ENCODE results near the gene INMT. TPM values are rescaled to one million over a fixed set of nuclear protein-coding genes. Genes with fewer than 3 reads are reported as not detected.

INMT gene
- total and polyA plus RNA-seq, 10 donors, result 3.2 to 40.3 (median 15.6) TPM

DNA sequence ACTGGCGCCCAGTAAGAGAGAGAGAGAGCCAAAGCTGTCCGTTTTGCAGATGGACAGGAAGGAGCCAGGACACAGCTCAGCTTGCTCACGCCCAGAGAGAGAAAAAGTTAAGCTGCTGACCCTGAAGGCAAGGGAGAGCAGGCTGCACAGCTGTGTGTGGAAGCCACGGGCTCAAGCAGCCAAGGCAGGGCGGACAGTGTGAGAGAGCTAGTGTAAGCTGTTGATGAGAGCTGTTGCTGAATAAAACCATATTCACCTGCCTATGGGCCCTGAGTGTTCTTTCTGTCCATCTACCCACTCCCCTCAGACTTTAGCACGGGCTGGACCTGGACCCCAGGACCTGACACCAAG is 5.4 kb downstream of the INMT start:
- Histone ChIP-seq H3K9me3 (no peaks in the 10 kb centered on the region), H3K27ac (peak overlapping the region in 2 of 8 donors; percentile 0 to 40), H3K4me3 (no peak overlapping the region), H3K4me1 (peaks cover 0 to 25% (median 0%) of the 10 kb centered on the region in 6 donors), H3K27me3 (replicated peaks in 1 of 7) (peaks cover 0 to 30% (median 0%) of the 10 kb centered on the region in 7 donors), H3K36me3 (no peaks in the 10 kb centered on the region)
- intact Hi-C loops (cut with DNase I; ENCODE audit: low total_unique reads), result no loop called here
- no peak for TF ChIP-seq POLR2AphosphoS5 (IDR thresholded peaks at IDR 0.05)
- TF ChIP-seq POLR2A (IDR thresholded peaks at IDR 0.05), result no peak
- TF ChIP-seq CTCF (IDR thresholded peaks at IDR 0.05 in 8 of 11, conservative IDR thresholded peaks at IDR 0.05 in 3 of 11), result no peak
- 65 to 81% (median 75%) methylated on average over 6 of the region's 6 CpGs for WGBS, 5 donors
- DNase-seq, result no peak

DNA sequence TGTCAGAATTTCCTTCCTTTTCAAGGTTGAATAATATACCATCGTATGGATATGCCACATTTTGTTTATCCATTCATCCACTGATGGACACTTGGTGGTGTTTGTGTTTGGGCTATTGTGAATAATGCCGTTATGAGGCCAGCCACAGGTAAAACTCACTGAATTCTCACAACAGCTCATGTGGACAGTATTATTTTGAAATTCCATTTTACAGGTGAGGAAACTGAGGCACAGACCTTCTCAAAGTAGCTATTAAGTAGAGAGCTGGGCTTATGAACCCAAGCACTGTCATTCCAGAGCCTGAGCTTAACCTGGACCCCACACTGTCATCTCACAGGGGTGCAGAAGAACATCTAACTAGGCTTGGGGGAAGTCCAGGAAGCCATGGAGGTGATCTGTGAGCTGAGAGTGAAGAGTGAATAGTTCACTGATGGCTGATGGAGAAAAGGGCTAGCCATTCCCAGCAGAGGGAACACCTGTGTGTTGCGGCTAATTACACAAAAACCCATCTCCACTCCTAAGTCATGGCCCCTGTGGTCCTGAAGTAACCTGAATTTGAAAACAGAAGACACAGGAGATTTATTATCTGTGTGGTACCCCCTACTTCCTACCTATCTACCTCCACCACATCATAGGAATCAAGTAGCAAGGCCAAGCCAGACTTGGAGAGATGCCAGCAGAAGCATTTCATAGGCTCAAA is 8.7 kb downstream of the INMT start:
- intact Hi-C loops (cut with DNase I; ENCODE audit: low total_unique reads), result no loop called here
- Histone ChIP-seq H3K27ac (peak overlapping the region in 1 of 8 donors; percentile 24), H3K9me3 (no peaks in the 10 kb centered on the region), H3K4me3 (no peak overlapping the region), H3K36me3 (no peaks in the 10 kb centered on the region), H3K4me1 (peaks cover 0 to 31% (median 0%) of the 10 kb centered on the region in 6 donors), H3K27me3 (replicated peaks in 1 of 7) (peaks cover 0 to 30% (median 0%) of the 10 kb centered on the region in 7 donors)
- WGBS, 5 donors, result 83 to 93% (median 92%) methylated on average over 3 of the region's 3 CpGs
- DNase-seq, result no peak
- TF ChIP-seq POLR2A (IDR thresholded peaks at IDR 0.05) (no peak), CTCF (IDR thresholded peaks at IDR 0.05 in 8 of 11, conservative IDR thresholded peaks at IDR 0.05 in 3 of 11) (no peak), POLR2AphosphoS5 (IDR thresholded peaks at IDR 0.05) (no peak)

DNA sequence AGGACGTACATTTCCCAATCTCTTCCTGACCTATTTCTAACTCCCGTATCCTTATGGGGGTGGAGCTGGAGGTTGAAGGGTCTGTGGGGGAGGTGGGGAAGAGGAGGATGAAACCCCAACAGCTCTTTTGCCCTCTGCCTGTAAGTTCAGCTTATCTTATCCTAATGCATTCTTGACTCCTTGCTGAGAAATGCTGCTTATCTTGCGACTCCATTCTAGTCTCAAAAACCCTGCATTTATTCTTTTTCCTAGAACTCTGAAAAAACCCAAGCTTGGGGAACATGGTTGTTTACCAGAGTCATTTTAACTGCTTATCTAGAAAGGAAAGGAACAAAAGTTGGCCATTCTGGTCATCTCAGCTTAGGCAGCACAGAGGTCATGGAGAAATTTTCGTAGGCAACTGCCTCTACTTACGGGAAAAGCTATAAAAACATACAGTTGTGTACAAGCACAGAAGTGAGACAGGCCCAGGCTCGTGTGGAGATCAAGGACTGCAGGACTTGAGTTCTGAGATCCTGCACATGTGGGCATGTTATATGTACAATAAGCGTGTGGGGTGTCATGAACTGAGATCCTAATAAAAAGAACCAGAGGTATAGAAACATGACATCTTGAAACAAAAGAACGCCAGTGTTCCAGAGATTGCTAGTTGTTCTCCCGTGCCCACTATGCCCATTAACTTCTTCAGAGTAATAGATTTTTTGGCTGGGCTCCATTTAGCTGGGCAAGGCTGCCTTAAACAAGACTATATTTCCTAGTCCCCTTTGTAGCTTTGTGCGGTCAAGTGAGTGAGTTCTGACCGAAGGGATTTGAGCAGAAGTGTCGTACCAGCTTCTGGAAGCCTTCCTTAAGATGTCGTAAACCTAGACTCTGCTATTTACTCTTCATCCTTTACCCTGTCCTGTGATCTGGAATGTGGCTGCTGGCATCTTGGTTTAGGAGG is 9.6 kb downstream of the INMT start:
- DNase-seq, result no peak
- Histone ChIP-seq H3K27me3 (replicated peaks in 1 of 7) (peaks cover 0 to 30% (median 0%) of the 10 kb centered on the region in 7 donors), H3K4me3 (no peak overlapping the region), H3K36me3 (no peaks in the 10 kb centered on the region), H3K4me1 (peaks cover 0 to 31% (median 0%) of the 10 kb centered on the region in 6 donors), H3K9me3 (no peaks in the 10 kb centered on the region), H3K27ac (peak overlapping the region in 1 of 8 donors; percentile 24)
- 71 to 82% (median 74%) methylated on average over 13 of the region's 13 CpGs for WGBS, 5 donors
- intact Hi-C loops (cut with DNase I; ENCODE audit: low total_unique reads), result no loop called here
- TF ChIP-seq CTCF (IDR thresholded peaks at IDR 0.05 in 8 of 11, conservative IDR thresholded peaks at IDR 0.05 in 3 of 11), result no peak
- peak in 1 of 3 donors; percentile 25 for TF ChIP-seq POLR2AphosphoS5 (IDR thresholded peaks at IDR 0.05)
- no peak for TF ChIP-seq POLR2A (IDR thresholded peaks at IDR 0.05)
